Measurements from ENCODE around the gene GPAM.
"Not testable (repeated sequence)": the region's sequence is repeated elsewhere in the genome, so short reads cannot be mapped to it uniquely, and the experiment has no call there.

GPAM gene

GRCh38 chr10:112216151-112216550 is 32.6 kb upstream of the GPAM start:
- no peak for DNase-seq

- DNase-seq, result no peak
Observed at GRCh38 chr10:112215342-112215774, 31.8 kb upstream of the GPAM start.

- DNase-seq, result no peak
Observed at GRCh38 chr10:112214298-112214926, 30.8 kb upstream of the GPAM start.

- no peak for DNase-seq
Observed at GRCh38 chr10:112213836-112214235, 30.3 kb upstream of the GPAM start.

- no peak for DNase-seq
Observed at GRCh38 chr10:112213098-112213823, 29.7 kb upstream of the GPAM start.

GRCh38 chr10:112210666-112211065 is 27.1 kb upstream of the GPAM start:
- no peak for DNase-seq

- no peak for DNase-seq
Observed at GRCh38 chr10:112209684-112210131, 26.1 kb upstream of the GPAM start.

- no peak for DNase-seq
Observed at GRCh38 chr10:112208997-112209396, 25.4 kb upstream of the GPAM start.

GRCh38 chr10:112208292-112208691 is 24.7 kb upstream of the GPAM start:
- DNase-seq, result no peak

- no peak for DNase-seq
Observed at GRCh38 chr10:112203328-112204076, 19.9 kb upstream of the GPAM start.

GRCh38 chr10:112202561-112203241 is 19.1 kb upstream of the GPAM start:
- no peak for DNase-seq

- DNase-seq, result no peak
Observed at GRCh38 chr10:112202076-112202475, 18.5 kb upstream of the GPAM start.

- DNase-seq, result no peak
Observed at GRCh38 chr10:112201334-112201733, 17.8 kb upstream of the GPAM start.

- not testable (repeated sequence) for DNase-seq
Observed at GRCh38 chr10:112200259-112200658, 16.7 kb upstream of the GPAM start.

- DNase-seq, result not testable (repeated sequence)
Observed at GRCh38 chr10:112197662-112198061, 14.1 kb upstream of the GPAM start.

- DNase-seq, result no peak
Observed at GRCh38 chr10:112195224-112195623, 11.7 kb upstream of the GPAM start.

- DNase-seq, result no peak
Observed at GRCh38 chr10:112191791-112192190, 8.2 kb upstream of the GPAM start.

GRCh38 chr10:112191041-112191590 is 7.6 kb upstream of the GPAM start:
- no peak for DNase-seq

- DNase-seq, result no peak
Observed at GRCh38 chr10:112189465-112189864, 5.9 kb upstream of the GPAM start.

- DNase-seq, result no peak
Observed at GRCh38 chr10:112187527-112187926, 4.0 kb upstream of the GPAM start.

GRCh38 chr10:112185959-112186358 is 2.4 kb upstream of the GPAM start:
- DNase-seq, result no peak

GRCh38 chr10:112184379-112184778 is 814 bp upstream of the GPAM start:
- no peak for DNase-seq

GRCh38 chr10:112184052-112184371 is 447 bp upstream of the GPAM start:
- no peak for DNase-seq
